A549 (cell line): ENCODE data around the gene MOGAT2.

Experiments
- BCL3 ChIP-seq: fragments of >200 bp; sonication (Bioruptor Twin); formaldehyde crosslinking; IDR thresholded peaks from 3 replicates; pipeline ENCODE4 v1.6.1; 2016
- CEBPB ChIP-seq, 2 experiments: fragments of >200 bp in 1 of 2; sonication (Bioruptor Twin) in 1 of 2; formaldehyde crosslinking in 1 of 2; IDR thresholded peaks; 2 replicates each; pipeline ENCODE4 v1.6.1; 2012 to 2016
- CHD2 ChIP-seq: fragments of 150-350 bp; IDR thresholded peaks from 2 replicates; pipeline ENCODE4 v1.6.1; 2014; ENCODE audit warnings: low read length; ENCODE audit not compliant: partially characterized antibody
- CTCF ChIP-seq: fragments of >200 bp; sonication (Bioruptor Twin); formaldehyde crosslinking; IDR thresholded peaks from 3 replicates; pipeline ENCODE4 v1.5.1; 2016
- EP300 ChIP-seq, 2 experiments: fragments of >200 bp; sonication (Bioruptor Twin); formaldehyde crosslinking; IDR thresholded peaks; 2 replicates in 1 of 2; 3 replicates in 1 of 2; pipeline ENCODE4 v1.6.1; 2016 to 2017
- MAFK ChIP-seq: fragments of 450-650 bp; IDR thresholded peaks from 2 replicates; pipeline ENCODE4 v1.6.1; 2014; ENCODE audit not compliant: partially characterized antibody
- NR3C1 ChIP-seq: fragments of >200 bp; sonication (Bioruptor Twin); formaldehyde crosslinking; IDR thresholded peaks from 3 replicates; pipeline ENCODE4 v1.6.1; 2017
- PBX3 ChIP-seq: IDR thresholded peaks from 2 replicates; pipeline ENCODE4 v1.6.1; 2012
- POLR2A ChIP-seq: IDR thresholded peaks from 2 replicates; pipeline ENCODE4 v1.6.1; 2012; ENCODE audit warnings: mild to moderate bottlenecking, low read length
- RAD21 ChIP-seq, 2 experiments: fragments of >200 bp in 1 of 2; sonication (Bioruptor Twin) in 1 of 2; formaldehyde crosslinking in 1 of 2; IDR thresholded peaks in 1 of 2; conservative IDR thresholded peaks in 1 of 2; 2 replicates in 1 of 2; 3 replicates in 1 of 2; pipeline ENCODE4 v1.6.1; 2012 to 2018; ENCODE audit warnings: inconsistent platforms in 1 of 2
- SREBF2 ChIP-seq: fragments of 450-650 bp; IDR thresholded peaks from 2 replicates; pipeline ENCODE4 v1.6.1; 2014; ENCODE audit warnings: mild to moderate bottlenecking, moderate library complexity
- ZSCAN20 ChIP-seq: fragments of 250-450 bp; sonication (Bioruptor Pico); IDR thresholded peaks from 2 replicates; pipeline ENCODE4 v1.8.0; 2022; ENCODE audit warnings: mild to moderate bottlenecking, moderate library complexity
- TF ChIP-seq, protein P1 (sequence below): IDR thresholded peaks from 2 replicates; pipeline ENCODE4 v1.6.1; 2012
- TF ChIP-seq, protein P2 (sequence below): fragments of 450-650 bp; IDR thresholded peaks from 2 replicates; pipeline ENCODE4 v1.6.1; 2014; ENCODE audit warnings: antibody characterized with exemption

GRCh38 chr11:75776546-75776945, 58.9 kb downstream of the MOGAT2 start:
- TF ChIP-seq MAFK (no peak), ZSCAN20 (CRISPR knock-in tag) (no peak), RAD21 (conservative IDR thresholded peaks at IDR 0.05 in 1 of 2, IDR thresholded peaks at IDR 0.05 in 1 of 2) (no peak), CEBPB (IDR thresholded peaks at IDR 0.05) (no peak), CTCF (no peak), PBX3 (no peak), BCL3 (no peak), POLR2A (no peak), CHD2 (no peak), EP300 (IDR thresholded peaks at IDR 0.05) (no peak), NR3C1 (no peak), SREBF2 (no peak)
- TF ChIP-seq, protein P1, sequence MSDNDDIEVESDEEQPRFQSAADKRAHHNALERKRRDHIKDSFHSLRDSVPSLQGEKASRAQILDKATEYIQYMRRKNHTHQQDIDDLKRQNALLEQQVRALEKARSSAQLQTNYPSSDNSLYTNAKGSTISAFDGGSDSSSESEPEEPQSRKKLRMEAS = no peak
- TF ChIP-seq, protein P2, sequence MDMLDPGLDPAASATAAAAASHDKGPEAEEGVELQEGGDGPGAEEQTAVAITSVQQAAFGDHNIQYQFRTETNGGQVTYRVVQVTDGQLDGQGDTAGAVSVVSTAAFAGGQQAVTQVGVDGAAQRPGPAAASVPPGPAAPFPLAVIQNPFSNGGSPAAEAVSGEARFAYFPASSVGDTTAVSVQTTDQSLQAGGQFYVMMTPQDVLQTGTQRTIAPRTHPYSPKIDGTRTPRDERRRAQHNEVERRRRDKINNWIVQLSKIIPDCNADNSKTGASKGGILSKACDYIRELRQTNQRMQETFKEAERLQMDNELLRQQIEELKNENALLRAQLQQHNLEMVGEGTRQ = no peak
